HEK293 (cell line): ENCODE results near the gene XDH.

Experiments
- CTCF ChIA-PET: fragments of 350-600 bp; formaldehyde crosslinking; extraction: SDS; loops from one replicate; lab custom pipeline; 2021; ENCODE audit warnings: antibody characterized with exemption; lab: Yijun Ruan, JAX
- POLR2A ChIA-PET: fragments of 300-600 bp; formaldehyde crosslinking; extraction: SDS; loops from one replicate; lab custom pipeline; 2020; ENCODE audit warnings: antibody characterized with exemption, inconsistent platforms; lab: Yijun Ruan, JAX
- H3K27ac ChIP-seq: fragments of 200-500 bp; sonication (Bioruptor generic); 2 replicates; pipeline ENCODE4 v1.5.1; 2014; ENCODE audit warnings: low read depth, low read length, control low read depth, inconsistent platforms; ENCODE audit errors: extremely low read depth
- H3K36me3 ChIP-seq, 2 experiments: fragments of 200-500 bp in 1 of 2; sonication (Bioruptor generic) in 1 of 2; 1 replicate in 1 of 2; 2 replicates in 1 of 2; pipeline ENCODE4 v1.5.1; 2014 to 2017; ENCODE audit warnings: inconsistent platforms in 2 of 2, low read length in 2 of 2; ENCODE audit not compliant: control insufficient read depth in 2 of 2, insufficient read depth in 1 of 2
- H3K4me1 ChIP-seq: fragments of 200-500 bp; sonication (Bioruptor generic); 2 replicates; pipeline ENCODE4 v1.5.1; 2014; ENCODE audit warnings: mild to moderate bottlenecking, low read length, inconsistent platforms; ENCODE audit not compliant: control insufficient read depth, insufficient read depth
- H3K4me3 ChIP-seq: 2 replicates; pipeline ENCODE4 v1.5.1; 2011; ENCODE audit warnings: low read depth, mild to moderate bottlenecking, control low read depth, low read length, moderate library complexity
- H3K9me3 ChIP-seq: fragments of 200-500 bp; sonication (Bioruptor generic); 2 replicates; pipeline ENCODE4 v1.5.1; 2014; ENCODE audit warnings: low read depth, low read length, inconsistent platforms; ENCODE audit not compliant: control insufficient read depth, insufficient read depth
- BCL11B ChIP-seq: fragments of 450-650 bp; formaldehyde crosslinking; IDR thresholded peaks from 2 replicates; pipeline ENCODE4 v1.5.1; 2016; ENCODE audit warnings: low read depth, missing biosample characterization, missing genetic modification characterization
- CTCF ChIP-seq: fragments of 450-650 bp; formaldehyde crosslinking; IDR thresholded peaks from 2 replicates; pipeline ENCODE4 v1.5.1; 2016; ENCODE audit warnings: missing biosample characterization, missing genetic modification characterization
- KLF10 ChIP-seq: fragments of 450-650 bp; IDR thresholded peaks from 2 replicates; pipeline ENCODE4 v1.5.1; 2018; ENCODE audit warnings: missing biosample characterization, mild to moderate bottlenecking, missing genetic modification characterization
- ZBTB7A ChIP-seq: fragments of 450-650 bp; formaldehyde crosslinking; IDR thresholded peaks from 2 replicates; pipeline ENCODE4 v1.5.1; 2016; ENCODE audit warnings: low read depth, missing biosample characterization, missing genetic modification characterization
- ZFP41 ChIP-seq: fragments of 450-650 bp; formaldehyde crosslinking; IDR thresholded peaks from 2 replicates; pipeline ENCODE4 v1.5.1; 2016; ENCODE audit warnings: missing biosample characterization, missing genetic modification characterization, borderline replicate concordance
- ZNF10 ChIP-seq: fragments of 450-650 bp; formaldehyde crosslinking; IDR thresholded peaks from 2 replicates; pipeline ENCODE4 v1.5.1; 2017; ENCODE audit warnings: missing biosample characterization, missing genetic modification characterization
- ZNF140 ChIP-seq: fragments of 450-650 bp; formaldehyde crosslinking; IDR thresholded peaks from 2 replicates; pipeline ENCODE4 v1.5.1; 2016; ENCODE audit warnings: missing biosample characterization, missing genetic modification characterization
- ZNF223 ChIP-seq: fragments of 450-650 bp; formaldehyde crosslinking; IDR thresholded peaks from 2 replicates; pipeline ENCODE4 v1.5.1; 2016; ENCODE audit warnings: missing biosample characterization, missing genetic modification characterization
- ZNF394 ChIP-seq: fragments of 450-650 bp; formaldehyde crosslinking; IDR thresholded peaks from 2 replicates; pipeline ENCODE4 v1.5.1; 2016; ENCODE audit warnings: missing biosample characterization, missing genetic modification characterization, mild to moderate bottlenecking, moderate library complexity, borderline replicate concordance
- ZNF518A ChIP-seq: fragments of 450-650 bp; formaldehyde crosslinking; conservative IDR thresholded peaks from 2 replicates; pipeline ENCODE4 v1.5.1; 2016; ENCODE audit warnings: low read depth, missing biosample characterization, missing genetic modification characterization
- ZNF654 ChIP-seq: fragments of 450-650 bp; formaldehyde crosslinking; IDR thresholded peaks from 2 replicates; pipeline ENCODE4 v1.5.1; 2016; ENCODE audit warnings: low read depth, missing biosample characterization, missing genetic modification characterization
- ZSCAN5A ChIP-seq: fragments of 450-650 bp; formaldehyde crosslinking; IDR thresholded peaks from 2 replicates; pipeline ENCODE4 v1.5.1; 2016; ENCODE audit warnings: missing biosample characterization, missing genetic modification characterization
- TF ChIP-seq, protein P1 (sequence below): IDR thresholded peaks from 2 replicates; pipeline ENCODE4 v1.6.1; 2011; ENCODE audit warnings: mild to moderate bottlenecking, low read depth, low read length, borderline replicate concordance
- TF ChIP-seq, protein P2 (sequence below): fragments of 450-650 bp; formaldehyde crosslinking; IDR thresholded peaks from 2 replicates; pipeline ENCODE4 v1.5.1; 2016; ENCODE audit warnings: missing biosample characterization, missing genetic modification characterization

Gene XDH

GRCh38 chr2:31442376-31442775 is 27.8 kb upstream of the XDH start (continued):
- TF ChIP-seq ZNF518A (tag by site-specific recombination) (no peak), ZBTB7A (tag by site-specific recombination) (no peak), ZFP41 (tag by site-specific recombination) (no peak), ZNF140 (no peak), KLF10 (tag by site-specific recombination) (no peak), ZNF10 (no peak), ZNF223 (tag by site-specific recombination) (no peak), BCL11B (no peak)

DNA sequence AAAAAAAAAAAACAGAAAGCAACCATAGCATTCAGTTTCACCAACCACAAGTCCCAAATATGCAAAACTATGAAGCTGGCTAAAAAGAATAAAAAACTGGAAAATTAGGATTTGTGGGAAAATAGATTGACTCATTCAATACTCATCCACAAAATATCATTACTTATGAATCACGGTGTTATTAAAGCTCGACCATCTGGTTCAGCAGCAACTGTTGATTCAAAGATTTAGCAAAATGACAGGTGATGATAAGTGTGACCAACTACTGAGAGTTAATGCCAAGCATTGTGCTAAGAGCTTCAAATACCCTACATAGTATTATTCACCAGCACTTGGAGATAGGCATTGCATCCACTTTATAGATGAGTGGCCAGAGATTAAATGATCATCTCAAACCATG is 26.2 kb upstream of the XDH start:
- Histone ChIP-seq H3K4me1 (no peaks in the 10 kb centered on the region), H3K9me3 (no peaks in the 10 kb centered on the region), H3K27ac (no peak overlapping the region), H3K4me3 (no peak overlapping the region), H3K36me3 (no peaks in the 10 kb centered on the region)
- POLR2A ChIA-PET: no interaction called here
- CTCF ChIA-PET: interaction anchor here (1.2 kb wide), 1 partner anchor 9 kb away, joined by 4 read pairs; no protein-coding TSS in a partner anchor
- TF ChIP-seq, protein P1, sequence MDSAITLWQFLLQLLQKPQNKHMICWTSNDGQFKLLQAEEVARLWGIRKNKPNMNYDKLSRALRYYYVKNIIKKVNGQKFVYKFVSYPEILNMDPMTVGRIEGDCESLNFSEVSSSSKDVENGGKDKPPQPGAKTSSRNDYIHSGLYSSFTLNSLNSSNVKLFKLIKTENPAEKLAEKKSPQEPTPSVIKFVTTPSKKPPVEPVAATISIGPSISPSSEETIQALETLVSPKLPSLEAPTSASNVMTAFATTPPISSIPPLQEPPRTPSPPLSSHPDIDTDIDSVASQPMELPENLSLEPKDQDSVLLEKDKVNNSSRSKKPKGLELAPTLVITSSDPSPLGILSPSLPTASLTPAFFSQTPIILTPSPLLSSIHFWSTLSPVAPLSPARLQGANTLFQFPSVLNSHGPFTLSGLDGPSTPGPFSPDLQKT: no peak
- TF ChIP-seq, protein P2, sequence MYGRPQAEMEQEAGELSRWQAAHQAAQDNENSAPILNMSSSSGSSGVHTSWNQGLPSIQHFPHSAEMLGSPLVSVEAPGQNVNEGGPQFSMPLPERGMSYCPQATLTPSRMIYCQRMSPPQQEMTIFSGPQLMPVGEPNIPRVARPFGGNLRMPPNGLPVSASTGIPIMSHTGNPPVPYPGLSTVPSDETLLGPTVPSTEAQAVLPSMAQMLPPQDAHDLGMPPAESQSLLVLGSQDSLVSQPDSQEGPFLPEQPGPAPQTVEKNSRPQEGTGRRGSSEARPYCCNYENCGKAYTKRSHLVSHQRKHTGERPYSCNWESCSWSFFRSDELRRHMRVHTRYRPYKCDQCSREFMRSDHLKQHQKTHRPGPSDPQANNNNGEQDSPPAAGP (tag by site-specific recombination): no peak
- no peak for TF ChIP-seq ZSCAN5A (tag by site-specific recombination)

DNA sequence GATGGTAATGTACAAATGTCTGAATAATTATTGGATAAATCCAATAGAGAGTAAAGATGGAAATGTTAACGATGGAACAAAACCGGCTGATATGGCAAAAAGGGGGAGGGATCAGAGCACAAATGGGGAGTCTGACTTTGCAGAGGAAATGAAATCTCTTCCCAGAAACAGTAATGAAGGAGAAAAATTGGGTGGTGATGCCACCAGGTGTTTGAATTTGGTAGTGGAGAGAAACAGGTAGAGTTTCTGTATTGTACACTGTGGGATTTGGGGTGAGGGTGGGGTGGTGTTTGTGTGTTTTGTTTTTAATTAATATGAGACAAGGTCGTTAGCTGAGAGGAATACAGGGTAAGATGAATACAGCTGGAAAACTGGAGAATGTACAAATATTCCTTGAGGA is 20.4 kb upstream of the XDH start:
- Histone ChIP-seq H3K4me3 (no peak overlapping the region), H3K27ac (no peak overlapping the region), H3K9me3 (no peaks in the 10 kb centered on the region), H3K4me1 (no peaks in the 10 kb centered on the region), H3K36me3 (no peaks in the 10 kb centered on the region)
- POLR2A ChIA-PET: interaction anchor here (0.5 kb wide), 1 partner anchor 697 kb away, joined by 5 read pairs; no protein-coding TSS in a partner anchor
- TF ChIP-seq ZNF223 (tag by site-specific recombination) (no peak), ZNF654 (tag by site-specific recombination) (peak; percentile 18; the same call in 1 of the 2 replicates), CTCF (tag by site-specific recombination) (0 out of 2 replicates have a peak, but pooled peaks have one; percentile 12), ZNF394 (tag by site-specific recombination) (no peak)
- CTCF ChIA-PET: interaction anchor here (0.6 to 1.3 kb wide), 2 partner anchors 20 to 333 kb away, joined by 3 to 6 read pairs; partner anchors contain the start of gene XDH
